Activated CD8-positive, alpha-beta memory T cell treated with anti-CD3 and anti-CD28 coated beads for 36 hours (primary cell): ENCODE data around the gene NADK2. TPM values are rescaled to one million over a fixed set of nuclear protein-coding genes. Genes with fewer than 3 reads are reported as not detected.
"Not testable (repeated sequence)": the region's sequence is repeated elsewhere in the genome, so short reads cannot be mapped to it uniquely, and the experiment has no call there.

Experiments used
- CTCF ChIA-PET: fragments of 350-600 bp; sonication (Branson Sonifier 250); formaldehyde crosslinking; loops from one replicate; lab custom pipeline; 2021; ENCODE audit warnings: antibody characterized with exemption; lab: Charles Lee
- POLR2A ChIA-PET: fragments of 350-600 bp; sonication (Branson Sonifier 250); formaldehyde crosslinking; loops from one replicate; lab custom pipeline; 2021; ENCODE audit warnings: antibody characterized with exemption; lab: Charles Lee
- total RNA-seq, 2 experiments: library from RNA; stranded (reverse); gene quantifications; one replicate each; pipeline ENCODE4 v1.2.3, GENCODE V29; 2021

Gene NADK2
- total RNA-seq, 2 experiments from 2014 or later = 22.5 to 27.0 TPM

DNA sequence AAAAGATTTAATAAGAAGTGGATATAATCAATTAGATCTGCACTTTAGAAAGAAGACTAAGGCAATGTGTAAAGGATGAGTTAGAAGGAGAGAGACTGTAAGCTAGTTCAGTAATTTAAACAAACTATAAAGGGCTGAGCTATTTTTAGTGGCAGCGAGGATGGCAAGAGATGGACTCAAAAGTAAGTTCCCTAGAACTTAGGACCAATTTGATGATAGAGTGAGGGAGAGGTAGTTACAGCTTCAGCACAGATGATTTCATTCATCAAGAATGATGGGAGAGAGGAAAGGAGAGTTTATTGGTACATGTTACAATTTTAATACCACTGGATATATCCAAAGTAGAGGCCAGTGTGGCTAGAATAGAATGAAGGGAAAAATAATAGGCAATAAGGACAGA is 19.1 kb downstream of the NADK2 start:
- POLR2A ChIA-PET = no interaction called here
- CTCF ChIA-PET = no interaction called here

DNA sequence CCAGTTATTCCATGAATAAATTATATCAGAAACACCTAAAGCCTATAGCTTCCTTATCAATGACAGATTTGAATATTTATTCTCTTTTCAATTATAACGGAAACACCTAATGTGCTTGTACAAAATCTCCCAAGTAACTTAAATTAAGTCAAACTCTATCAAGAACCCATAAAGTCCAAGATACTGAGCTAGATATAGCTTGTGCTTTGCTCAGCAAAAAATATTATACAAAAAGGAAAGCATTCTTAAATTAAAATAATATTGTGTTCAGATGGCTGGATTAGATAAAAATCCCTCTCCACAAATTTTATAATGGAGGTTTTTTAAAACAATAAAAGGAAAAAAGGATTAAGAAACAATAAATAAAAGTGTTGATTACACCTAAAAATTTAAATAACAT is 23.7 kb downstream of the NADK2 start:
- POLR2A ChIA-PET = no interaction called here

DNA sequence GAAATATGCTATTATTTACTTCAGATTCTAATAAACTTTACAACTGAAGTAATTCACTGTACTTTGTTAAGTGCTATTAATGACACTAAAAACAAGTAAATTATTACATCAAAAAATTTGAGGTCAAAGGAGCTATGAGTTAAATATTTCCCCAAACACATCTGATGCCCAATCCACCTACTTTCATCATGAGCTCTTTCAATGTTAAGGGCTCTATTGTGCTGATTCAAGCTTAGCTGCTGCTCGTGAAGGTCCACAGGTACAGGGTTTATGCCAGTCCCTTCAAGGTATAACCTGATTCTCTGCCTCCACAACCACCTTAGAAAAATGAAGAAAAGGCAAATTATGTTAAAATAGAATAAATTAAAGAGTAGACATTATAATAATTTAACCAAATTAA is 24.2 kb downstream of the NADK2 start:
- ChIA-PET CTCF (no interaction called here), POLR2A (no interaction called here)

More for the DNA sequence above, 23.7 kb downstream of the NADK2 start:
- CTCF ChIA-PET = no interaction called here

DNA sequence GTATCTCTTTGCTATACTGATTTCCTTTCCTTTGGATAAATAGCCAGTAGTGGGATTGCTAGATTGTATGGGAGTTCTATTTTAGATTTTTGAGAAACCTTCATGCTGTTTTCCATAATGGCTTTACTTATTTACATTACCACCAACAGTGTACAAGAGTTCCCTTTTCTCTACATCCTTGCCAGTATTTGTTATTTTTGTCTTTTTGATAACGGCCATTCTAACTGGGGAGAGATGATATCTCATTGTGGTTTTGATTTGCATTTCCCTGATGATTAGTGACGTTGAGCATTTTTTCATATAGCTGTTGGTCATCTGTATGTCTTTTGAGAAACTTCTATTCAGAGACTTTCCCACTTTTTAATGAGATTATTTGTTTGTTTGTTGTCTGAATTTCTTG is 25.8 kb downstream of the NADK2 start:
- ChIA-PET POLR2A (no interaction called here), CTCF (no interaction called here)

DNA sequence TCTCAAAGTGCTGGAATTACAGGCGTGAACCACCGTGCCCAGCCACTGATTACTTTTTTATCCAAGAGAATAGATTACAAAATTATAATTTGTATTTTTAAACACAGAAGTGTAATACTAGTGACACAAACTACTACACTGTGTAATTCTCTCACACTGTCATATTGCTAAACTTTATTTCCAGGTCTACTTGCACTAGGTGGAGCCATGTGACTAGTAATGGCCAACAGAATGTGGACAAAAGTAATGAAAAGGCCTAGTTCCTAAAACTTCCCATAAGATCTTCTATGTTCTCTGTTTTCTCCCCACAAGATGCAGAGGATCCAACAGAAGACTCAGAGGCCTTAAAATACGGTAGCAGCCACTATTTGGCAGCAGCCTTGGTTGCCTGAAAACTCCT is 27.3 kb downstream of the NADK2 start:
- POLR2A ChIA-PET = no interaction called here
- CTCF ChIA-PET = no interaction called here

DNA sequence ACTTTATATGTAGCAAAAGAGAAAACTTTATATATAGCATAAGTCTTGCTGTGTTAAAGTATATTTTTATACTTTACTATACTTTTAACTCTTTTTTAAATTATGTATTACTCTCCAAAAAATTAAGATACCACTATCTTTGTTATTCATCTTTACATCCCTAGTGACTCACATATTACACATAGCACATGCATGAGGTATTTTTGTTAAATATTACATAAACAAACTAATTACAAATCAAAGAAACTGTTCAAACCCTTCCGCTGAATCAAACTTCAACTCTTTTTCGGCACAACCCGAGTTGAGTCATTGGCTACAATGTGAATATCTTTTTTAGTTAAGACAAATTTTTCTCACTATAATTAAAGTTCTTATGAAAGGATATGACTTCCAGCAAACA is 32.1 kb downstream of the NADK2 start:
- ChIA-PET CTCF (no interaction called here), POLR2A (no interaction called here)

DNA sequence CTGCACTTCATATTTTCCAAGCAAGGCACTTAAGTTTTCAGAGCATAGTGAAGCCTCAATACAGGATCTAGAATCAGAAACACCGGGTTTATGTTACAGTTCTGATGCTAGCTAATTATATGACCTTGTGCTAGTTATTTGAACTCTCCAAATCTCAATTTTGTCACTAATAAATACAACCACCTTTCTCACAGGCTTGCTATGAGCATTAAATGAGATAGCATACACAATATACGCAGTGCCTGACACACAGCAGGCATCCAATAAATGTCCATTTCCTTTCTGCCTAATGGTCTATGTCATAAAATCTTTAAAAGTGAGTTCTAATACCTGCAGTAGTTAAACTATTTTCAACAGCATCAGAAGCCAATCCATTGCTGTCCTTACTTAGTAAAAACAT is 32.9 kb downstream of the NADK2 start:
- ChIA-PET POLR2A (no interaction called here), CTCF (no interaction called here)

DNA sequence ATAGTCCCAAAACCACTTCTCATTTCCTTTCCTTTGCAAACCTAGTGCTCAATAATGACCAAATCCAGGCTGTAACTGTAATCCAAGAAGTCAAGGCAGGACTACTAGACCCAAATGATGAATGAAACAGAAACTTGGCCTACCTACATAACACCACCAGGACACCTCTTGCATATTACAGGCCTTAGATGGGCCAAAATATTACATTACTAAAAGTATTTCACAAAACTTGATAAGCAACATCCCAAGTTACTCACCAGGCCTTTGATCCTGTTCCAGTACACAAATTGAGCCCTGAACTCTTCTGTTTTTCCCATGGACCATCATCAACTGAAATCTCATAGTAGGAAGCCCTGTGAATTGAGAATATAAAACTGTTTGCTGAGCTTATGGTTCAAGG is 34.8 kb downstream of the NADK2 start:
- CTCF ChIA-PET = no interaction called here

DNA sequence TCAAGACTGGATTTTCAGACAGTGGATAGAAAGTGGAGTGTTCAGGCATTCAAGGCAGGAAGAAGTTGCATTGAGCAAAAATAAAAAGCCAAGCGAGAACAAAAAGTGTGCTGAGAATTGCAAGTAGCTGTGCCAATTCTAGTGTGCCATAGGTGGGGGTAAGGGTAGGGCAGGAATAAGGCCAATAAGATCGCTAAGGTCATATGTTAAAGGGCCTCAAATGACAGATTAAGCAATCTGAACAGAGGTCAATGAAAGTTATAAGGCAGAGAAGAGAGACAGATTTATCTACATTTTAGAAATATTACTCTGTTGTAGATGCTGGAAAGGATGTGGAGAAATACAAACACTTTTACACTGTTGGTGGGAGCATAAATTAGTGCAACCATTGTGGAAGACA is 36.4 kb downstream of the NADK2 start:
- ChIA-PET CTCF (no interaction called here), POLR2A (no interaction called here)

More for the DNA sequence above, 34.8 kb downstream of the NADK2 start:
- POLR2A ChIA-PET = no interaction called here

DNA sequence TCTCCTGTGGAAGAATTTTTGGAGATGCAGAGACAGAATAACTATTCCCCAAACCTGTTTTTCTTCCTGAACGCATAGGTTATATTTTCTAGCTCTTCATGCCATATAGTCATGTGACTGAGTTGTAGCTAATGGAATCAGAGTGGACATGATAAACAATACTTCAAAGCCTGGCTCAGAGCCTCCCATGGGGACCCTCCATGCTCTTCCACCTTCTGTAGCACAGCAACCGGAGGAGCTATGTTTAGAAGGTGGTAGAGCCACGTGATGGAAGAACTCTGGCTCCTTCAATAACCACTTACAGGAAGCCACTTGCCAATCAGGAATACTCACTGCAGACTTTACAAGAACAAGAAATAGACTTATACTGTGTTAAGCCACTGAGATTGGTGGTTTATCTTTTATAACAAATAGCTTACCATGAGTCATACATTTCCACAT is 39.2 kb downstream of the NADK2 start:
- POLR2A ChIA-PET = no interaction called here
- CTCF ChIA-PET = interaction anchor here (1.2 kb wide), 1 partner anchor 40 kb away, joined by 3 read pairs; no protein-coding TSS in a partner anchor

DNA sequence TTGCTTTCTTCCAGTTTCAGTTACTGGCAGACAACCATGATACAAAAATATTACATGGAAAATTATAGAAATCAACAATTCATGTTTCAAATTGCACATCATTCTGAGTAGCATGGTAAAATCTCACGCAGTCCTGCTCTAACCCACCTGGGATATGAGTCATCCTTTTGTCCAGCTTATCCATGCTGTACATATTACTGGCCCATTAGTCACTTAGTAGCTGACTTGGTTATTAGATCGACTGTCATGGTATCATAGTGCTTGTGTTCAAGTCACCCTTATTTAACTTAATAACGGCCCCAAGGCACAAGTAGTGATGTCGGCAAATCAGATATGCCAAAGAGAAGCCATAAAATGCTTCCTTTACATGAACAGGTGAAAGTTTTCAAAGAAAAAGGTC is 41.2 kb downstream of the NADK2 start:
- CTCF ChIA-PET = no interaction called here
- POLR2A ChIA-PET = no interaction called here

DNA sequence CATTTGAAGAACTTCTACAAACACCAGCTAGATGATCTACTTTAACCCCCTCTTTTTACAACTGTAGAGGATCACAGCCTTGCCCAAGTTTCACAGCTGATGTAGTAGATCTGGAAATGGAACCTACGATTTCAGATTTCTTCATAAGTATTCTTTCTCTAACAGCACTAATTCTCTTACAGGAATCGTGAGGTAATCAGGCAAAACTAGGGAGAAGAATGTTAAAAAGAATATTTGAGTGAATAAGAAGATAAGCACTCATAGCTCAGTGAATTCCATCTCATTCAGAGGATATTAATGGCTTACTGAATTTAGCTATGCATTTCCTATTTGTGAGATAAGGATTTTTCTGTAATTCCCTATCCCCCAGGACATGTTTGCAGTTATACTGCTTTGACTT is 42.1 kb downstream of the NADK2 start:
- CTCF ChIA-PET = no interaction called here
- POLR2A ChIA-PET = no interaction called here

DNA sequence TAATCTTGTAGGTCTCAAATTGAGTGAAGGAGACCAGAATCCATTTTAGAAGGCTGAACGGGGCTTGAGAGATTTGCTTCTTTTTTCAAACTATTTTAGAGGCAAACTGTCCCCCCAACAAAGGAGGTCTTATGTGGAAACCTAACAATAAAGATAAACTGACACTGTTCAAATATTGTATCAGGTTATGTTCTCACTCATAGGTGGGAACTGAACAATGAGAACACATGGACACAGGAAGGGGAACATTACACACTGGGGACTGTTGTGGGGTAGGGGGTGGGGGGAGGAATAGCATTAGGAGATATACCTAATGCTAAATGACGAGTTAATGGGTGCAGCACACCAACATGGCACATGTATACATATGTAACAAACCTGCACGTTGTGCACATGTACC is 42.9 kb downstream of the NADK2 start:
- POLR2A ChIA-PET, CTCF ChIA-PET: not testable (repeated sequence)

DNA sequence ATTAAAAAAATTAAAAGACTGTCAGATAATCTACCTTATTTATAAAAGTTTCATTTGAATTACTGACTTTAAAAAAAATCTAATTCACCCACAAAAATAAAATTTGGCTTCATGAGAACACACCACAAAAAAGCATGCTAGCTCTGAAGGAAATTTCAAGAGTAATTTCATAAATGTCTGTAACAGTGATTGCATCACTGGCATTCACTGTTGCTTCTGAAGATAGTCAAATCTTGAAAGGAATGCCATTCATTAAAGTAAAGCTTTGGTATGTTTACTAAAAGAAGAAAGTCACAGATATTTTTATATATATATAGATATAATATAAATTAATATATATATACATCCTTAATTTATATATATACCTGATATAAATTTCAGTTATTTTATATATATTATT is 43.4 kb downstream of the NADK2 start:
- ChIA-PET CTCF (no interaction called here), POLR2A (no interaction called here)

DNA sequence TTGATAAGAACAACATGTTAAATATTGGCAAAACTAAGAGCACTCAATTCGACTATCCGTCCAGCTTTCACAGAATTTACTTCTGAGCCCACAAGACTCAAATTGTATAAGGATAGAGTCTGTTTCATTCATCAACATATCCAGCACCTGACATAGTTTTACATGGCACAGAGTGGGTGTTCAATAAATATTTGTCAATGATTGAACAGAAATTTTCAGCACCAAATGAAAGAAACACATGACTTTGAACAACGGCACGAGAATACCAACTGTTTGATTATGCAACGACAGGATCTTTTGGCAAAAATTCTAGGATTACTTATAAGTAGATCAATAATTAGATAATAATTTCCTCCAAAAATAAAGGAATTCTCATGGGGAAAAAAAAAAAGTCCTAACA is 48.0 kb downstream of the NADK2 start:
- ChIA-PET POLR2A (no interaction called here), CTCF (no interaction called here)

DNA sequence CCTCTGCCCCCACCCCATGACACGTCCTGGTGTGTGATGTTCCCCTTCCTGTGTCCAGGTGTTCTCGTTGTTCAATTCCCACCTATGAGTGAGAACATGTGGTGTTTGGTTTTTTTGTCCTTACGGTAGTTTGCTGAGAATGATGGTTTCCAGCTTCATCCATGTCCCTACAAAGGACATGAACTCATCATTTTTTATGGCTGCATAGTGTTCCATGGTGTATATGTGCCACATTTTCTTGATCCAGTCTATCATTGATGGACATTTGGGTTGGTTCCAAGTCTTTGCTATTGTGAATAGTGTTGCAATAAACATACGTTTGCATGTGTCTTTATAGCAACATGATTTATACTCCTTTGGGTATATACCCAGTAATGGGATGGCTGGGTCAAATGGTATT is 57.3 kb downstream of the NADK2 start:
- POLR2A ChIA-PET, CTCF ChIA-PET: not testable (repeated sequence)

DNA sequence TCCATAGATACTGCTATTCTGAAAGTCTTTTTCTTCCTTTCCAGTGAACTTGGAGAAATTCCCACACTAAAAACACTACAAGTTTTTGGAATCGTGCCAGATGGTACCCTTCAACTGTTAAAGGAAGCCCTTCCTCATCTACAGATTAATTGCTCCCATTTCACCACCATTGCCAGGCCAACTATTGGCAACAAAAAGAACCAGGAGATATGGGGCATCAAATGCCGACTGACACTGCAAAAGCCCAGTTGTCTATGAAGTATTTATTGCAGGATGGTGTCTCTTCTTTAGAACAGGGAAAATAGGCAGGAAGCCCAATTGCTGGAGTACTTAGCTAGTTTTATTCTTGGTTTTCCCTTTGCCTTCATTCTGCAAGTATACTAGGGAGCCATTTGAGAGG is 60.0 kb downstream of the NADK2 start:
- CTCF ChIA-PET = no interaction called here
- POLR2A ChIA-PET = no interaction called here

DNA sequence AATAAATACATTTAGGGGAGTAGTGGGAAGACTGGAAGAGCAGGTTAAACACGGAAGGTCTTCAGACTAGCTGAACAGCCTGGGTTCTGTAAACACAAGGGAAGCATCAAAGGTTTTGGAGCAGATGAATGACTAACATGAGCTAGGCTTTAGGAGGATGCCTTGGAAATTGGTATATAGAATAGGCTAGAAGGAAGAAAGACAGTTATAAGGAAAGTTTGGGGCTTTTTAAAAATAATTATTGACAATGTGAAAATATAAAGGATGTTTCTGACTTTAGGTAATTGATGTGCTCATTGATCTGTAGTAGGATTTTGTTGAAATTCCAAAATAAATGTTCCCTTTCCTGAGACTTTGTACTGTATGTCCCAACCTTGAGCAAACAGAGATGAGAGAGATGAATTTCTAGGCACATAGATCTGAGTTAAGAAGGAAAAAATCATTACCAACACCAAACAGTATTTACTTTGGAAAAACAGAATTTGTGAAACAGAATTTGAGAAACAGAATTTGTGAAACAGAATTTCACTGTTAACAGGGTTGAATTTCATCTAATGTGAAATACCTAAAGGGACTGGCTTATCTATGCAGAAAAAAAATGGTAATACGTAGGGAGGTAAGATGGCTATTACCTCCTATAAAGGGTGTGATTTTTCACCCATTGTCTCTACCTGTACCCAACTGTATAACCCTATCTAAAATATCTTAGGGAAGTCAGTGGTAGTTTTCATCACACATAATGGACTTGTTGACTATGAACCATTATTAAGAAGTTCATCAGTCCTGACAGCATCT is 61.0 kb downstream of the NADK2 start:
- CTCF ChIA-PET = no interaction called here

DNA sequence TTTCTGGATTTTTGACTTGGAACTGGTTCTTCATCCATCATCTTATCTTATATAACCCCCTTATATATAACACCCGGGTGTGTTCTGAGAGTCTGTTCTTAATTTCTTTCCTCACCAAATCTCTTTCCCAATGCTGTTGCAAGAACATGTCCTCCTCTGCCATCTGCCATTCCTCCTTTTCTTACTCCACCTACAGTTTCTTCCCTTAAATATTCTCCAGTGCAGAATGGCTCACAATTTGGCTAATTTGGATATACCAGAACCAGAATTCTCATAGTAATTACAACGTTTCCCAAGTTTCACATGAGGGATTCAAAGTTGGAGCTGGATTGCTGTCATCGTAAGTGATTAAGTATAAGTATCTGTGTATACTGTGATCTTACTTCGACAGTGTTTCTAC is 61.8 kb downstream of the NADK2 start:
- POLR2A ChIA-PET = no interaction called here
- CTCF ChIA-PET = no interaction called here

More for the DNA sequence above, 61.0 kb downstream of the NADK2 start:
- POLR2A ChIA-PET = no interaction called here

DNA sequence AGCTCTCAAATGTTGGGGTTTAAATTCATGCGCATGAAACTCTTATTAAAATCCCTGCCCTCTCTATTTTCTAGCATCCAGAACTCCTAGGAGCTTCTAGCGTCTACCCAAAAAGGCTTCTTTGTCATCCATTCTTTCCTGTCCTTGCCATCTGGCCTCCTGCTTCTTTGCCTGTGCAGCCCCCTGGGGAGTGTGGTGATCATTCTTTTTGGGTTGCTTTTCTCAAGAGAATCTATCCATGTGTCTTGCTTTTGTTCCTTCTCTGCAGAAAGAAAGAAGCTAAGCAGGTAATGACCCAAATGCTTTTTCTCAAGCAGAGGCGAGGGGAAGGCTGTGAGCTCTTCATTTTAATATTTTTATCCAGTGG is 63.2 kb downstream of the NADK2 start:
- ChIA-PET POLR2A (interaction anchor here (1.0 kb wide), 1 partner anchor 64 kb away, joined by 5 read pairs; the partner anchor contains the start of gene NADK2), CTCF (interaction anchor here (0.6 kb wide), 1 partner anchor 263 kb away, joined by 3 read pairs; no protein-coding TSS in a partner anchor)
